A673 (cell line): ENCODE results near the gene TSSC4. TPM values are rescaled to one million over a fixed set of nuclear protein-coding genes. Genes with fewer than 3 reads are reported as not detected.
"Not testable (repeated sequence)": the region's sequence is repeated elsewhere in the genome, so short reads cannot be mapped to it uniquely, and the experiment has no call there.

Experiments
- BruUV-seq: library from RNA; stranded (reverse); fragments of 400-500 nt; replicated peaks from 2 replicates; lab custom pipeline; 2021; lab: Mats Ljungman, UMichigan
- CTCF ChIA-PET: fragments of 300-600 bp; sonication (Branson Sonifier 250); formaldehyde crosslinking; loops from one replicate; lab custom pipeline; 2022; ENCODE audit warnings: antibody characterized with exemption; lab: Charles Lee
- POLR2A ChIA-PET: fragments of 300-600 bp; sonication (Branson Sonifier 250); formaldehyde crosslinking; loops from one replicate; lab custom pipeline; 2022; ENCODE audit warnings: antibody characterized with exemption; ENCODE audit not compliant: low non-redundant PET; lab: Charles Lee
- DNase-seq: peaks from one replicate; pipeline ENCODE4 v3.0.0-alpha.2; 2015; ENCODE audit warnings: low spot score
- H3K27ac ChIP-seq: fragments of 200-600 bp; sonication (generic); 2 replicates; pipeline ENCODE4 v1.5.1; 2016; ENCODE audit warnings: mixed run types, low read depth, mild to moderate bottlenecking, mixed read lengths, antibody characterized with exemption, low read length; ENCODE audit not compliant: poor library complexity, severe bottlenecking
- H3K27me3 ChIP-seq: fragments of 200-600 bp; sonication (generic); replicated peaks from 2 replicates; pipeline ENCODE4 v1.6.1; 2017; ENCODE audit warnings: mixed run types, low read depth, mild to moderate bottlenecking, mixed read lengths, antibody characterized with exemption, low read length; ENCODE audit not compliant: insufficient read depth, poor library complexity
- H3K36me3 ChIP-seq: fragments of 200-600 bp; sonication (generic); 2 replicates; pipeline ENCODE4 v1.6.1; 2016; ENCODE audit warnings: mixed run types, mild to moderate bottlenecking, mixed read lengths, antibody characterized with exemption, low read length; ENCODE audit not compliant: insufficient read depth, poor library complexity, severe bottlenecking
- H3K4me1 ChIP-seq: fragments of 200-600 bp; sonication (generic); 2 replicates; pipeline ENCODE4 v1.6.1; 2017; ENCODE audit warnings: mixed run types, mild to moderate bottlenecking, mixed read lengths, antibody characterized with exemption, low read length; ENCODE audit not compliant: insufficient read depth, poor library complexity, severe bottlenecking
- H3K4me3 ChIP-seq: fragments of 200-600 bp; sonication (generic); 2 replicates; pipeline ENCODE4 v1.5.1; 2016; ENCODE audit warnings: low read depth, mixed run types, mild to moderate bottlenecking, mixed read lengths, low read length; ENCODE audit not compliant: poor library complexity, severe bottlenecking
- H3K9me3 ChIP-seq: fragments of 200-600 bp; sonication (generic); 2 replicates; pipeline ENCODE4 v1.6.1; 2016; ENCODE audit warnings: mixed run types, low read depth, mild to moderate bottlenecking, mixed read lengths, antibody characterized with exemption, low read length; ENCODE audit not compliant: poor library complexity, severe bottlenecking
- EZH2 ChIP-seq: fragments of 200-600 bp; sonication (generic); IDR thresholded peaks from 2 replicates; pipeline ENCODE4 v1.6.1; 2017; ENCODE audit warnings: borderline replicate concordance, low read depth, mild to moderate bottlenecking, mixed read lengths, antibody characterized with exemption, low read length; ENCODE audit not compliant: poor library complexity, severe bottlenecking
- intact Hi-C: fragments of 100-400 bp; cut with micrococcal nuclease; formaldehyde crosslinking; loops from one replicate; pipeline ENCODE4 v1.10.0; 2022; ENCODE audit not compliant: unreplicated experiment
- total RNA-seq: library from RNA; stranded (reverse); gene quantifications from 2 replicates; pipeline ENCODE4 v1.2.3, GENCODE V29; 2021
- TF ChIP-seq, protein P1 (sequence below): fragments of 300-800, 200-600 bp; sonication (generic); conservative IDR thresholded peaks from 2 replicates; pipeline ENCODE4 v1.5.1; 2017; ENCODE audit warnings: low read depth, mild to moderate bottlenecking, antibody characterized with exemption, low read length, moderate library complexity, mixed read lengths

TSSC4 gene
- total RNA-seq, 1 experiment from 2014 or later = 46.8 TPM

DNA sequence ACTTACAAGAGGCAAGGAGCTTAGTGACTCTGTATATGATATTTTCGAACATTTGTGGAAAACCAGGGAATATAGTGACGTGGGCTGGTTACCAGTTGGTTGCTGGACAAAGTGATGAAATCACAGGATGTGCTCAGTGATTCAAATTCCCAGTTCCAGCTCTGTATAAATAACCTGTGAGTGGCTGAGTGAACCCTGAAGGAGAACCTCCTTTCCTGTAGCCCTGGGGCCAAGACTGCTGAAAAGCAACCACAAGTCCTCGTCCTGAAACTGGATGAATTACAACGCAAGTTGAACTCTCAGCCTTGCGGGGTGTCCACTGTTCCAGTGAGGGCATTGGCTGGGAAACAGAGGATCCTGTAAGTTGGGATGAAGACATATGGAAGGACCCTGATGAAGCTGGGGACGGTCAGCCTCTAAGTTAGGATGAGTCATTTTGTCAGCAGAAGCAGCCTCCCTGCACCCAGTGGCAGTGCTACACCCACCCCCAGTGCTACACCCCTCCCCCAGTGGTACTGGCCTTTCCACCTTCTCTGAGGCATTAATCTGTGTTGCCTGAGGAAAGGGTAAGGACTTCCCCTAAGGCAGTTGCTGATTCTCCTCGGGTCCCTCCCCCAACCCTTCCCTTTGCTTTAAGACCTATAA, 45.4 kb upstream of the TSSC4 start:
- no peaks in the 10 kb centered on the region for H3K9me3 ChIP-seq
- no TSS peak for BruUV-seq
- TF ChIP-seq EZH2 = no peak
- TF ChIP-seq, protein P1, sequence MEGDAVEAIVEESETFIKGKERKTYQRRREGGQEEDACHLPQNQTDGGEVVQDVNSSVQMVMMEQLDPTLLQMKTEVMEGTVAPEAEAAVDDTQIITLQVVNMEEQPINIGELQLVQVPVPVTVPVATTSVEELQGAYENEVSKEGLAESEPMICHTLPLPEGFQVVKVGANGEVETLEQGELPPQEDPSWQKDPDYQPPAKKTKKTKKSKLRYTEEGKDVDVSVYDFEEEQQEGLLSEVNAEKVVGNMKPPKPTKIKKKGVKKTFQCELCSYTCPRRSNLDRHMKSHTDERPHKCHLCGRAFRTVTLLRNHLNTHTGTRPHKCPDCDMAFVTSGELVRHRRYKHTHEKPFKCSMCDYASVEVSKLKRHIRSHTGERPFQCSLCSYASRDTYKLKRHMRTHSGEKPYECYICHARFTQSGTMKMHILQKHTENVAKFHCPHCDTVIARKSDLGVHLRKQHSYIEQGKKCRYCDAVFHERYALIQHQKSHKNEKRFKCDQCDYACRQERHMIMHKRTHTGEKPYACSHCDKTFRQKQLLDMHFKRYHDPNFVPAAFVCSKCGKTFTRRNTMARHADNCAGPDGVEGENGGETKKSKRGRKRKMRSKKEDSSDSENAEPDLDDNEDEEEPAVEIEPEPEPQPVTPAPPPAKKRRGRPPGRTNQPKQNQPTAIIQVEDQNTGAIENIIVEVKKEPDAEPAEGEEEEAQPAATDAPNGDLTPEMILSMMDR = no peak
- H3K27me3 ChIP-seq = no peaks in the 10 kb centered on the region
- CTCF ChIA-PET = no interaction called here
- H3K4me3 ChIP-seq = no peak overlapping the region
- no peaks in the 10 kb centered on the region for H3K4me1 ChIP-seq
- H3K36me3 ChIP-seq = no peaks in the 10 kb centered on the region
- H3K27ac ChIP-seq = no peak overlapping the region
- intact Hi-C loops = no loop called here
- POLR2A ChIA-PET = no interaction called here
- DNase-seq = no peak

GRCh38 chr11:2357246-2357645, 43.3 kb upstream of the TSSC4 start:
- H3K4me1 ChIP-seq = no peaks in the 10 kb centered on the region
- H3K27me3 ChIP-seq = no peaks in the 10 kb centered on the region
- TF ChIP-seq EZH2 = no peak
- TF ChIP-seq, protein P1 = no peak
- CTCF ChIA-PET = no interaction called here
- no peak for DNase-seq
- no peaks in the 10 kb centered on the region for H3K9me3 ChIP-seq
- intact Hi-C loops = no loop called here
- BruUV-seq = no TSS peak
- no peak overlapping the region for H3K27ac ChIP-seq
- POLR2A ChIA-PET = no interaction called here
- no peak overlapping the region for H3K4me3 ChIP-seq
- no peaks in the 10 kb centered on the region for H3K36me3 ChIP-seq

DNA sequence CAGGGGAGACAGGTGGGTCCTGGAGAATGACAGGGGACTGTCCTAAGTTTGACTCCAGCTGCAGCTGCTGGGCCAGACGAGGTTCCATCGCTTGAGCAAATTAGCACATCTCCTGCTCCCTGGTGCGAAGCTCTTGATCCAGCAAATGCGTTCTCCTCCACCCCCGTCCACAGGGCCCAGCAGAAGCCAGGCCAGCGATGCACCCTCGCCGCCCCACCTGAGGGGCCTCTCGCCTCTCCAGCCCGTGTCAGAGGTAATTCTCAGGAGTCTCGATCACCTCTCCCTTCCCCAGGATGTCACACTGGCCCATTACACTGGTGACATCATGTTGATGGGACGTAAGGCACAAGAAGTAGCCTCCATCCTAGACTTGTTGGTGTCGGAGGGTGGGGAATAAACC, 42.9 kb upstream of the TSSC4 start:
- H3K36me3 ChIP-seq, CTCF ChIA-PET, H3K27me3 ChIP-seq, H3K9me3 ChIP-seq, H3K4me3 ChIP-seq, H3K27ac ChIP-seq, intact Hi-C loops, DNase-seq, POLR2A ChIA-PET, H3K4me1 ChIP-seq, BruUV-seq: not testable (repeated sequence)
